Endothelial cell of umbilical vein (primary cell): ENCODE data around the gene SLC25A48. TPM values are rescaled to one million over a fixed set of nuclear protein-coding genes. Genes with fewer than 3 reads are reported as not detected.

Experiments
- BruUV-seq: library from RNA; stranded (reverse); fragments of 400-500 nt; replicated peaks from 2 replicates; lab custom pipeline; 2021; lab: Mats Ljungman, UMichigan
- CTCF ChIA-PET: fragments of 300-600, 350-600 bp; sonication (Branson Sonifier 250); formaldehyde crosslinking; loops from one replicate; lab custom pipeline; 2021; ENCODE audit warnings: antibody characterized with exemption, inconsistent platforms; lab: Charles Lee
- POLR2A ChIA-PET: fragments of 300-600, 350-600 bp; sonication (Branson Sonifier 250); formaldehyde crosslinking; loops from one replicate; lab custom pipeline; 2021; ENCODE audit warnings: antibody characterized with exemption, inconsistent platforms; lab: Charles Lee
- DNase-seq: peaks from one replicate; pipeline ENCODE4 v3.0.0-alpha.2; 2011; ENCODE audit warnings: low read depth, low spot score
- FAIRE-seq: peaks from 2 replicates; lab custom pipeline; 2011; peaks lifted over from hg19 to GRCh38; lab: Jason Lieb, UNC
- H2AFZ ChIP-seq: 2 replicates; pipeline ENCODE4 v1.6.0; 2012; ENCODE audit warnings: low read depth, low read length, control low read depth, inconsistent platforms
- H3K27ac ChIP-seq: 2 replicates; pipeline ENCODE4 v1.5.1; 2011; ENCODE audit warnings: low read depth, mild to moderate bottlenecking, control low read depth, low read length, moderate library complexity; ENCODE audit not compliant: insufficient read depth
- H3K27me3 ChIP-seq, 2 experiments: 2 replicates each; pipeline versions ENCODE4 v1.6.0 to v1.6.1; 2011; ENCODE audit warnings: low read length in 2 of 2, mixed read lengths in 1 of 2; ENCODE audit not compliant: control insufficient read depth in 2 of 2, insufficient read depth in 2 of 2
- H3K36me3 ChIP-seq, 2 experiments: 2 replicates in 1 of 2; 3 replicates in 1 of 2; pipeline ENCODE4 v1.5.1; 2011; ENCODE audit warnings: low read length in 2 of 2, mild to moderate bottlenecking in 1 of 2, moderate library complexity in 1 of 2; ENCODE audit not compliant: control insufficient read depth in 2 of 2, insufficient read depth in 2 of 2; ENCODE audit errors: extremely low read depth in 1 of 2
- H3K4me1 ChIP-seq: 3 replicates; pipeline ENCODE4 v1.5.1; 2011; ENCODE audit warnings: mild to moderate bottlenecking, low read length; ENCODE audit not compliant: control insufficient read depth, insufficient read depth; ENCODE audit errors: extremely low read depth
- H3K4me2 ChIP-seq: 2 replicates; pipeline ENCODE4 v1.6.1; 2011; ENCODE audit warnings: low read length, control low read depth, mixed read lengths; ENCODE audit not compliant: insufficient read depth
- H3K4me3 ChIP-seq, 3 experiments: fragments of 200-600 bp in 1 of 3; sonication (generic), shearing (Covaris generic) in 1 of 3; replicated peaks in 1 of 3; 2 replicates each; pipeline ENCODE4 v1.5.1; 2011 to 2016; ENCODE audit warnings: control low read depth in 3 of 3, low read length in 3 of 3, mild to moderate bottlenecking in 2 of 3, inconsistent platforms in 1 of 3, low read depth in 1 of 3, moderate library complexity in 1 of 3; ENCODE audit not compliant: insufficient read depth in 1 of 3
- H3K79me2 ChIP-seq: 2 replicates; pipeline ENCODE4 v1.6.0; 2012; ENCODE audit warnings: low read length, inconsistent platforms; ENCODE audit not compliant: control insufficient read depth, insufficient read depth
- H3K9ac ChIP-seq: replicated peaks from 2 replicates; pipeline ENCODE3; 2011; ENCODE audit warnings: low read length, control low read depth; ENCODE audit not compliant: insufficient read depth; ENCODE audit errors: extremely low read depth
- H3K9me1 ChIP-seq: replicated peaks from 3 replicates; pipeline ENCODE4 v1.6.0; 2011; ENCODE audit warnings: mild to moderate bottlenecking, low read length; ENCODE audit not compliant: control insufficient read depth, insufficient read depth; ENCODE audit errors: extremely low read depth
- H3K9me3 ChIP-seq: replicated peaks from 2 replicates; pipeline ENCODE4 v1.5.1; 2012; ENCODE audit warnings: low read length, inconsistent platforms; ENCODE audit not compliant: control insufficient read depth, insufficient read depth
- H4K20me1 ChIP-seq: replicated peaks from 2 replicates; pipeline ENCODE3; 2011; ENCODE audit warnings: mild to moderate bottlenecking, low read length; ENCODE audit not compliant: control insufficient read depth, insufficient read depth; ENCODE audit errors: extremely low read depth
- EZH2 ChIP-seq: IDR thresholded peaks from 2 replicates; pipeline ENCODE4 v1.6.1; 2012; ENCODE audit warnings: borderline replicate concordance, low read depth, mild to moderate bottlenecking, moderate library complexity, low read length, inconsistent platforms; ENCODE audit not compliant: severe bottlenecking
- FOS ChIP-seq: IDR thresholded peaks from 2 replicates; pipeline ENCODE4 v1.6.1; 2011; ENCODE audit warnings: mild to moderate bottlenecking, low read length, moderate library complexity, borderline replicate concordance; ENCODE audit not compliant: insufficient read depth
- GATA2 ChIP-seq: IDR thresholded peaks from 2 replicates; pipeline ENCODE4 v1.7.0; 2011; ENCODE audit warnings: low read depth, mild to moderate bottlenecking, moderate library complexity, mixed read lengths, low read length; ENCODE audit not compliant: insufficient read length, insufficient read depth
- JUN ChIP-seq: IDR thresholded peaks from 2 replicates; pipeline ENCODE4 v1.6.1; 2011; ENCODE audit warnings: borderline replicate concordance, low read depth; ENCODE audit not compliant: insufficient read length, insufficient read depth
- MAX ChIP-seq: IDR thresholded peaks from 2 replicates; pipeline ENCODE4 v1.6.1; 2011; ENCODE audit not compliant: insufficient read depth, insufficient read length
- MYC ChIP-seq: IDR thresholded peaks from one replicate; pipeline ENCODE4 v1.6.1; 2011; ENCODE audit warnings: mild to moderate bottlenecking, low read depth, low read length
- POLR2A ChIP-seq: IDR thresholded peaks from 2 replicates; pipeline ENCODE4 v1.6.1; 2012; ENCODE audit warnings: low read depth, mild to moderate bottlenecking, control low read depth, low read length
- POLR2AphosphoS5 ChIP-seq: IDR thresholded peaks from 2 replicates; pipeline ENCODE4 v1.6.1; 2012; ENCODE audit warnings: low read depth, mild to moderate bottlenecking, control low read depth, low read length, moderate library complexity; ENCODE audit not compliant: insufficient read depth
- dilution Hi-C: fragments of 300-500 bp; cut with MboI; formaldehyde crosslinking; loops from one replicate; pipeline ENCODE4 v1.15.0; 2019; ENCODE audit warnings: low sequenced_read_pairs; ENCODE audit not compliant: extremely low pct_ligation_motif_present
- intact Hi-C: fragments of 100-400 bp; cut with micrococcal nuclease; formaldehyde crosslinking; loops from one replicate; pipeline ENCODE4 v1.10.0; 2022
- polyA plus RNA-seq, 4 experiments: library from polyadenylated mRNA; depleted of rRNA in 3 of 4; stranded (reverse) in 3 of 4; unstranded in 1 of 4; fragments of >200 nt; gene quantifications; 2 replicates each; pipeline versions ENCODE4 v1.2.1 to v1.2.3, GENCODE V29; 2011 to 2012; ENCODE audit warnings: missing spikeins in 1 of 4
- total RNA-seq: library from RNA; stranded (reverse); gene quantifications from 2 replicates; pipeline ENCODE4 v1.2.3, GENCODE V29; 2021
- TF ChIP-seq, protein P1 (sequence below), 2 donors: IDR thresholded peaks; 1 replicate in 1 of 2; 2 replicates in 1 of 2; pipeline ENCODE4 v1.5.1; 2011; ENCODE audit warnings: low read length in 2 of 2, mild to moderate bottlenecking in 2 of 2, moderate library complexity in 2 of 2, control low read depth in 1 of 2, inconsistent platforms in 1 of 2, low read depth in 1 of 2; ENCODE audit not compliant: insufficient read depth in 1 of 2; ENCODE audit errors: extremely low read depth in 1 of 2

The SLC25A48 gene
- total and polyA plus RNA-seq, 2 donors (not counting 3 experiments of a cell fraction or from before 2014, with no cell fraction given) = not detected

- Histone ChIP-seq H3K79me2 (no peaks in the 10 kb centered on the region), H3K27ac (no peak overlapping the region), H3K9me3 (no peaks in the 10 kb centered on the region), H3K4me2 (no peak overlapping the region), H3K4me1 (no peaks in the 10 kb centered on the region), H3K27me3 (peaks cover 38 to 74% of the 10 kb centered on the region in 2 experiments), H2AFZ (no peak overlapping the region), H4K20me1 (no peaks in the 10 kb centered on the region), H3K4me3 (no peak overlapping the region), H3K36me3 (no peaks in the 10 kb centered on the region), H3K9ac (no peak overlapping the region), H3K9me1 (no peaks in the 10 kb centered on the region)
- POLR2A ChIA-PET = no interaction called here
- FAIRE-seq (no peak), DNase-seq (no peak)
- intact Hi-C loops (no loop called here), dilution Hi-C loops (no loop called here)
- no peak for TF ChIP-seq EZH2
- TF ChIP-seq, protein P1, sequence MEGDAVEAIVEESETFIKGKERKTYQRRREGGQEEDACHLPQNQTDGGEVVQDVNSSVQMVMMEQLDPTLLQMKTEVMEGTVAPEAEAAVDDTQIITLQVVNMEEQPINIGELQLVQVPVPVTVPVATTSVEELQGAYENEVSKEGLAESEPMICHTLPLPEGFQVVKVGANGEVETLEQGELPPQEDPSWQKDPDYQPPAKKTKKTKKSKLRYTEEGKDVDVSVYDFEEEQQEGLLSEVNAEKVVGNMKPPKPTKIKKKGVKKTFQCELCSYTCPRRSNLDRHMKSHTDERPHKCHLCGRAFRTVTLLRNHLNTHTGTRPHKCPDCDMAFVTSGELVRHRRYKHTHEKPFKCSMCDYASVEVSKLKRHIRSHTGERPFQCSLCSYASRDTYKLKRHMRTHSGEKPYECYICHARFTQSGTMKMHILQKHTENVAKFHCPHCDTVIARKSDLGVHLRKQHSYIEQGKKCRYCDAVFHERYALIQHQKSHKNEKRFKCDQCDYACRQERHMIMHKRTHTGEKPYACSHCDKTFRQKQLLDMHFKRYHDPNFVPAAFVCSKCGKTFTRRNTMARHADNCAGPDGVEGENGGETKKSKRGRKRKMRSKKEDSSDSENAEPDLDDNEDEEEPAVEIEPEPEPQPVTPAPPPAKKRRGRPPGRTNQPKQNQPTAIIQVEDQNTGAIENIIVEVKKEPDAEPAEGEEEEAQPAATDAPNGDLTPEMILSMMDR (IDR thresholded peaks at IDR 0.05; ENCODE audit: extremely low read depth in 1 of 2, insufficient read depth in 1 of 2, low read depth in 1 of 2, low read length in 2 of 2) = no peak
- no peak for TF ChIP-seq GATA2
- CTCF ChIA-PET = interaction anchor here (1.4 kb wide), 1 partner anchor 8 kb away, joined by 3 read pairs; no protein-coding TSS in a partner anchor
- BruUV-seq = no TSS peak
Measured at GRCh38 chr5:135930949-135931295, 96.5 kb downstream of the SLC25A48 start.

- no peak for DNase-seq
- peaks cover 31 to 75% of the 10 kb centered on the region in 2 experiments for H3K27me3 ChIP-seq
Measured at GRCh38 chr5:135934939-135935338, 100.5 kb downstream of the SLC25A48 start.

More at GRCh38 chr5:135934939-135935338, 100.5 kb downstream of the SLC25A48 start:
- TF ChIP-seq EZH2 (no peak), MAX (no peak), GATA2 (no peak), POLR2AphosphoS5 (no peak), FOS (no peak), MYC (no peak), POLR2A (no peak), JUN (no peak)
- TF ChIP-seq, protein P1 (IDR thresholded peaks at IDR 0.05; ENCODE audit: extremely low read depth in 1 of 2, insufficient read depth in 1 of 2, low read depth in 1 of 2, low read length in 2 of 2) = no peak
- Histone ChIP-seq H3K9me3 (no peaks in the 10 kb centered on the region), H3K9ac (no peak overlapping the region), H2AFZ (no peak overlapping the region), H3K27ac (no peak overlapping the region), H3K9me1 (peaks cover 2% of the 10 kb centered on the region), H4K20me1 (no peaks in the 10 kb centered on the region), H3K4me1 (no peaks in the 10 kb centered on the region), H3K79me2 (no peaks in the 10 kb centered on the region), H3K4me2 (no peak overlapping the region), H3K36me3 (no peaks in the 10 kb centered on the region), H3K4me3 (no peak overlapping the region)
- CTCF ChIA-PET = no interaction called here
- dilution Hi-C loops = no loop called here
- no TSS peak for BruUV-seq
- intact Hi-C loops = no loop called here
- POLR2A ChIA-PET = no interaction called here
- no peak for FAIRE-seq
